NOMO-1 treated with DMSO at 0.1 percent for 48 hours (cell line): ENCODE results near the gene HS1BP3.

ENCODE experiments used
- DNase-seq: peaks from one replicate; lab custom pipeline; 2025; ENCODE audit not compliant: unreplicated experiment; lab: John Stamatoyannopoulos, UW

HS1BP3 gene

GRCh38 chr2:20574423-20574911 lies 76.4 kb downstream of the HS1BP3 start:
- DNase-seq: no peak

- DNase-seq: no peak
Observed at GRCh38 chr2:20573620-20574422, 77.1 kb downstream of the HS1BP3 start.

- no peak for DNase-seq
Observed at GRCh38 chr2:20572221-20572620, 78.7 kb downstream of the HS1BP3 start.

- DNase-seq: no peak
Observed at GRCh38 chr2:20571644-20572215, 79.2 kb downstream of the HS1BP3 start.

- DNase-seq: no peak
Observed at GRCh38 chr2:20571231-20571630, 79.7 kb downstream of the HS1BP3 start.

- no peak for DNase-seq
Observed at GRCh38 chr2:20570249-20570648, 80.6 kb downstream of the HS1BP3 start.

GRCh38 chr2:20569464-20570223 lies 81.3 kb downstream of the HS1BP3 start:
- no peak for DNase-seq

GRCh38 chr2:20568501-20569463 lies 82.1 kb downstream of the HS1BP3 start:
- no peak for DNase-seq

GRCh38 chr2:20567926-20568179 lies 83.0 kb downstream of the HS1BP3 start:
- DNase-seq: no peak
